ENCODE data around the gene TRERF1.

TRERF1 gene

GRCh38 chr6:42363926-42364849 is 87.5 kb downstream of the TRERF1 start:
- DNase-seq: no peak

- DNase-seq: no peak
These were observed 90.7 kb downstream of the TRERF1 start for GRCh38 chr6:42361036-42361435.

- no peak for DNase-seq
These were observed 92.7 kb downstream of the TRERF1 start for GRCh38 chr6:42359021-42359420.

GRCh38 chr6:42355416-42355815 is 96.3 kb downstream of the TRERF1 start:
- no peak for DNase-seq

- no peak for DNase-seq
These were observed 97.0 kb downstream of the TRERF1 start for GRCh38 chr6:42354702-42355101.

GRCh38 chr6:42352856-42353564 is 98.7 kb downstream of the TRERF1 start:
- no peak for DNase-seq

- no peak for DNase-seq
These were observed 100.8 kb downstream of the TRERF1 start for GRCh38 chr6:42350911-42351310.

- no peak for DNase-seq
These were observed 101.8 kb downstream of the TRERF1 start for GRCh38 chr6:42349753-42350511.

GRCh38 chr6:42347456-42347855 is 104.3 kb downstream of the TRERF1 start:
- no peak for DNase-seq

- no peak for DNase-seq
These were observed 105.9 kb downstream of the TRERF1 start for GRCh38 chr6:42345696-42346416.

GRCh38 chr6:42344756-42345155 is 107.0 kb downstream of the TRERF1 start:
- no peak for DNase-seq

GRCh38 chr6:42341771-42342553 is 109.8 kb downstream of the TRERF1 start:
- no peak for DNase-seq

- DNase-seq: no peak
These were observed 110.5 kb downstream of the TRERF1 start for GRCh38 chr6:42341221-42341620.

GRCh38 chr6:42340511-42340910 is 111.2 kb downstream of the TRERF1 start:
- DNase-seq: no peak

- no peak for DNase-seq
These were observed 111.7 kb downstream of the TRERF1 start for GRCh38 chr6:42339991-42340401.

- DNase-seq: no peak
These were observed 112.9 kb downstream of the TRERF1 start for GRCh38 chr6:42338744-42339222.

- no peak for DNase-seq
These were observed 113.6 kb downstream of the TRERF1 start for GRCh38 chr6:42337985-42338743.

- DNase-seq: no peak
These were observed 115.3 kb downstream of the TRERF1 start for GRCh38 chr6:42336431-42336830.

GRCh38 chr6:42335896-42336295 is 115.8 kb downstream of the TRERF1 start:
- no peak for DNase-seq

- no peak for DNase-seq
These were observed 116.9 kb downstream of the TRERF1 start for GRCh38 chr6:42334870-42335269.

GRCh38 chr6:42333612-42334011 is 118.1 kb downstream of the TRERF1 start:
- DNase-seq: no peak
